ENCODE measurements around the gene EIF4B.
"Not testable (repeated sequence)": the region's sequence is repeated elsewhere in the genome, so short reads cannot be mapped to it uniquely, and the experiment has no call there.

EIF4B gene, protein sequence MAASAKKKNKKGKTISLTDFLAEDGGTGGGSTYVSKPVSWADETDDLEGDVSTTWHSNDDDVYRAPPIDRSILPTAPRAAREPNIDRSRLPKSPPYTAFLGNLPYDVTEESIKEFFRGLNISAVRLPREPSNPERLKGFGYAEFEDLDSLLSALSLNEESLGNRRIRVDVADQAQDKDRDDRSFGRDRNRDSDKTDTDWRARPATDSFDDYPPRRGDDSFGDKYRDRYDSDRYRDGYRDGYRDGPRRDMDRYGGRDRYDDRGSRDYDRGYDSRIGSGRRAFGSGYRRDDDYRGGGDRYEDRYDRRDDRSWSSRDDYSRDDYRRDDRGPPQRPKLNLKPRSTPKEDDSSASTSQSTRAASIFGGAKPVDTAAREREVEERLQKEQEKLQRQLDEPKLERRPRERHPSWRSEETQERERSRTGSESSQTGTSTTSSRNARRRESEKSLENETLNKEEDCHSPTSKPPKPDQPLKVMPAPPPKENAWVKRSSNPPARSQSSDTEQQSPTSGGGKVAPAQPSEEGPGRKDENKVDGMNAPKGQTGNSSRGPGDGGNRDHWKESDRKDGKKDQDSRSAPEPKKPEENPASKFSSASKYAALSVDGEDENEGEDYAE

GRCh38 chr12:53005986-53006809 lies at the start of gene EIF4B:
Gene EIF4B, plus strand, starts transcription at chr12:53006456. Its CDS starts 28 bp downstream, at chr12:53006484.
- DNase-seq = peak; percentile 100

GRCh38 chr12:52956987-52957386 lies 49.3 kb upstream of the EIF4B start:
- DNase-seq = peak; percentile 54

- DNase-seq = no peak
These were observed 41.5 kb upstream of the EIF4B start for GRCh38 chr12:52964556-52965336.

GRCh38 chr12:52965337-52965731 lies 40.9 kb upstream of the EIF4B start:
- no peak for DNase-seq

DNA sequence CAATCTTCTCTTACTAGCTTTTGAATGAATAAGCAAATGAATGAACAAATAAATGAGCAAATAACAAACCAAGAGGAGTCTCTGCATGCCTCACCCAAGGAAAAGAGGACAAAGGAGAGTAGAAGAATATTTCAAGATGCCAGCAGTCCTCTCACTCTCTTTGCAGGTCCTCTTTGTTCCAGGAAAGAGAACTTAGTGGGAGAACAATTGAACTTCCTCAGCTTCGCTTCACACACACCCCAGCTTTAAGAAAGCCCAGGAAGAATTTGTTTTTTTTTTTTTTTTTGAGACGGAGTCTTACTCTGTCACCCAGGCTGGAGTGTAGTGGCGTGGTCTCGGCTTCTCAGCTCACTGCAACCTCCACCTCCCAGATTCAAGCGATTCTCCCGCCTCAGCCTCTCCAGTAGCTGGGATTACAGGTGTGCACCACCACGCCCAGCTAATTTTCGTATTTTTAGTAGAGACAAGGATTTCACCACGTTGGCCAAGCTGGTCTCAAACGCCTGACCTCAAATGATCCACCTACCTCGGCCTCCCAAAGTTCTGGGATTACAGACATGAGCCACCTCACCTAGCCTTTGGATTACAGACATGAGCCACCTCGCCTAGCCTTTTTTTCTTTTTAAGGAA lies 37.0 kb upstream of the EIF4B start:
- no peak for DNase-seq

DNA sequence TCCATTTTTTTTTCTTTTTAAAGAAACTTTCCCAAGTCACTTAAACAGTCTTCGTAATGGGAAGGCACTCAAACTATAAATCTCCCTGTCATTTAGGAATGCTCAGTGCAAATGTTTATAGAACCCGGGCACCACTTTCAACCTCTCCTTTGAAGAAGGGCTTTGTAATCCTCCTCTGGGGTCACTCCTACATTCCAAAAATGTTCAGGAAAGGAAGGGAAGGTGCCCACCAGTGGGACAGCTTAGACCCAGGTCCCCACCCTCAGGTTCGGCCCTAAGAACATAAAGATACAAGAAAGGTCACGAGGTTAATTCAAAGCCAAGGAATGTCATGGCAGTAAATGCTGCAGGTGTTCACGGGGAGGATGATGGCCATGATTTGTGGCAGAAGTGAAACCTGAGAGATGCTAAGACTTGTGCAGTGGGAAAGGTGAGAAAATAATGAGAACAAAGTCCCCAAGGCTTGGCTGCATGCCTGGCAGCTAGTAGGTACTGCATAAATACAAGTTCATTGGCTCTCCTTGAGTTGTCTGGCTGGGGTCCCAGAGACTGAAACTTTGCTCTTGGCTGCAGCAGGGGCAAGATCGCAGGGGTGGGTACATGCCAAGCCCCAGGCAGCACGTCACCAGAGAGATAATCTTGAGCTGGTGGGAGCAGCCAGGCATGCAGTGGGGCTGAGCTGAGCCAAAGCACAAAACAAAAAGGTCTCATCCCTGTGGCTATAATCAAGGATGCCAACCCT lies 36.3 kb upstream of the EIF4B start:
- DNase-seq = no peak

DNA sequence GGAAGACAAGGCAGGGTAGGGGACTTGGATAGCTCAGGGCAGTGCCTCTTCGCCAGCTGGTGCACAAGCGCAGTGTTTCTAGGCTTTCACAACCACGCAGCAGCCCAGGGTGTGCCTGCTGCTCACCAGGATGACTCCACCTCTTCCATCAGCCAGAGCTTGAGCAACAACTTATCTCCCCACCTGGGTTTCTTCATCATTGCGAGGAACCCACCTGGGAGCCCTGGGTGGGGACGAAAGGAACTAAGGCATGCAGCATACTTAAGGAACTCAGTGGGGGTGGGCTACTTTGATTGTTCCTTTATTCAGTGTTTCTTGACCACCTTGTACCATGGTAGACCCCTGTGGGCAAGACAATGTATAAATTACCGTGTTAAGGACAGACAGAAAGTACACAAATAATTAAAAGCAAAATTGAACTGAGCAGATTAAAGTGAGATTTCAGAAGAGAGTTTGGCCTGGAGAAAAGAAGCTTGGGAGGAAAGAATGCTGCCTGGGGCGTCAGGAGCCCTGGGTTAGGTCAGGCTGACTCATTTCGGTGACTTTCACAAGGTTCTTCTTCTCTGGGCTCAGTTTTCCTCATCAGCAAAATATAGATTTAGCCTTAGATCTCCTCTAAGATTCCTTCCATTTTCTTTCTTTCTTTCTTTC lies 34.5 kb upstream of the EIF4B start:
- no peak for DNase-seq

DNA sequence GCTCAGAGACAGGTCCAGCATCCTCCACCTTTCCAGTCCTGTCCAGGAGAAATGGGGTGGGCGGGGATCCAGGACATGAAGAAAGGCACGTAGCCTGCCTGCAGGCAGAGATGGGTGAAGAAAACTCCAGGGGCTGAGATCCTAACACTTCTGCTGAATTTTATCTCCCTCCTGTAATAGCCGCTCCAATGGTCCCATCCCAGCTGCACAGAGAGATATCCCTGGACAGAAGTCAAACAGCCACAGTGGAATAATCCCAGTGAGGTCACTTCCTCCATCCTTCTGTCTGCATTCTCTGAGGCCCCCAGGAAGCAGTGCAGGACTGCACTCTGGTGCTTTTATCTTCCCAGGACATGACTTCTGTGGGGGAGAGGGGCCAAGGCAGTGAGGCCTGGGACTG lies 31.1 kb upstream of the EIF4B start:
- DNase-seq = no peak

- DNase-seq = no peak
These were observed 30.3 kb upstream of the EIF4B start for GRCh38 chr12:52975820-52976573.

DNA sequence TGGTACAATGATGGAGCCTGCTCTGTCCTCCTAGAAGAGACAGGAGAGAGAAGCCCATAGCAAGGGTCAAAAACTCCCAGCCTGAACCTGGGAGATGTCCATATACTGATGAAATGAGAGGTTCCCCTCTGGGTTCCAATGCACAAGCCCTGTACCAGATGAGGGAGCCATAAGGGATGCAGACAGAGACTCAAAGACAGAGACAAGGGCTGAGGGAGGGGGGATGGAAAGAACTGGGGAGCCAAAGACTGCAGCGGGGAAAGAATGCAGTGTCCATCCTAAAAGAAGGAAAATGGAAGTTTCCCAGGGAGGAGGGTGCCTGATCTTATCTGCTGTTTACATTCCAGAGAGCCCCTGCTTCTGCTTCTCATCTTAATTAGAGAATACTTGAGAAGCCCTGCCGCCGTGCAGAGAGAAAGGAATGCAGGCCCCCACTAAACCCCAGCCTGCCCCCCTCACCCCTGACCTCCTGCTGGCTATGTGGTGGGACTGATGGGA lies 29.6 kb upstream of the EIF4B start:
- DNase-seq = no peak

DNA sequence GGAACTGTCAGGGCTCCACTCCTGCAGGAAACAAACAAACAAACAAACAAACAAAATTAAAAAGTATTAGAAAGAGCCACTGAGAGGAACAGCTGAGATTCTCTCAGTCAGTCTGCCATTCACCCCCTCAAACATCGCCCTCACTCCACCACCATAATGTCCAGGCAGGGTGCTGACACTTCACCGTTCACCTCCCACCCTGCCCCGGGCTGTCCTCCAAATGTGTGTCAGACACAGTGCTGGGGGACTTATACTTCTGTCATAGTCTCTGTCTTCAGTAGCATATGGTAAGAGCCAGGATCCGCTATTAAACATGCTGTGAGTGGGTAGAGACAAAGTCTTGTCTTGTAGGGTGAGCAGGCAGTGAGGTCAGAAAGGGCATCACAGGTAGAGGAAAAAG lies 29.1 kb upstream of the EIF4B start:
- no peak for DNase-seq

DNA sequence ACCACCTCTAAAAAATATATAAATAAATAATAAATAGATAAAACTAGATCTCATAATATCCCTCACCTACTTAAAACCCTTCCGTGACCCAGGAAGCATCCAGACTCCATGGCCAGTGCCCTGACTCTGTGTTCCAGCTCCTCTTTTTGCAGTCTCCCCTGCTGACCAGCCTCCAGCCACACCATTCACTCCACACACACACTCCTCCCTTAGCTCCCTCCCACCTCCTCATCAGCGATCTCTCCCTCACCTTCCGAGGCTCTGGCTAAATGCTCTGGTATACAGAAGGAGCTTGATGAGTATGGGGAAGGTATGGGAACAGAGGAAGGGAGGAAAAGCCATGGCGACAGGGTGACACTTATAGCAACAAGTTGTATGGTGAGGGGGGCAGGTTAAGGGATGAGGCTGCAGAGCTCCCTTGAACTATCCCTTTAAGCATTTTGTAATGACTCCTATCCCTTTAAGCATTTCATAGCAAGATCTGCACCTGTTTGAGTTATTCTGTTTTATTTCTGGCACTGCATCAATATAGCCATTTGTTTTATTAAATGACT lies 26.1 kb upstream of the EIF4B start:
- no peak for DNase-seq

GRCh38 chr12:52980650-52981423 lies 25.4 kb upstream of the EIF4B start:
- DNase-seq = peak; percentile 96

GRCh38 chr12:52984136-52984535 lies 22.1 kb upstream of the EIF4B start:
- no peak for DNase-seq

- no peak for DNase-seq
These were observed 17.4 kb upstream of the EIF4B start for GRCh38 chr12:52988898-52989297.

- no peak for DNase-seq
These were observed 16.1 kb upstream of the EIF4B start for GRCh38 chr12:52990206-52990605.

DNA sequence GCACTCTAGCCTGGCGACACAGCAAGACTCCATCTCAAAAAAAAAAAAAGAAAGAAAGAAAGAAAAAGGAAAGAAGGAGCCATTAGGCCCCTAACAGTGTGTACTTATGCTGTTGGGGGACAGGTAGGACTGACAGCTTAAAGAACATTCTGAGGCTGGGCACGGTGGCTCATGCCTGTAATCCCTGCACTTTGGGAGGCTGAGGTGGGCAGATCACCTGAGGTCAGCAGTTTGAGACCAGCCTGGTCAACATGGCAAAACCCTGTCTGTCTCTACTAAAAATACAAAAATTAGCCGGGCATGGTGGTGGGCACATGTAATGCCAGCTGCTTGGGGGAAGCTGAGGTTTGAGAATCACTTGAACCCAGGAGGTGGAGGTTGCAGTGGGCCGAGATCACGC lies 14.0 kb upstream of the EIF4B start:
- not testable (repeated sequence) for DNase-seq

DNA sequence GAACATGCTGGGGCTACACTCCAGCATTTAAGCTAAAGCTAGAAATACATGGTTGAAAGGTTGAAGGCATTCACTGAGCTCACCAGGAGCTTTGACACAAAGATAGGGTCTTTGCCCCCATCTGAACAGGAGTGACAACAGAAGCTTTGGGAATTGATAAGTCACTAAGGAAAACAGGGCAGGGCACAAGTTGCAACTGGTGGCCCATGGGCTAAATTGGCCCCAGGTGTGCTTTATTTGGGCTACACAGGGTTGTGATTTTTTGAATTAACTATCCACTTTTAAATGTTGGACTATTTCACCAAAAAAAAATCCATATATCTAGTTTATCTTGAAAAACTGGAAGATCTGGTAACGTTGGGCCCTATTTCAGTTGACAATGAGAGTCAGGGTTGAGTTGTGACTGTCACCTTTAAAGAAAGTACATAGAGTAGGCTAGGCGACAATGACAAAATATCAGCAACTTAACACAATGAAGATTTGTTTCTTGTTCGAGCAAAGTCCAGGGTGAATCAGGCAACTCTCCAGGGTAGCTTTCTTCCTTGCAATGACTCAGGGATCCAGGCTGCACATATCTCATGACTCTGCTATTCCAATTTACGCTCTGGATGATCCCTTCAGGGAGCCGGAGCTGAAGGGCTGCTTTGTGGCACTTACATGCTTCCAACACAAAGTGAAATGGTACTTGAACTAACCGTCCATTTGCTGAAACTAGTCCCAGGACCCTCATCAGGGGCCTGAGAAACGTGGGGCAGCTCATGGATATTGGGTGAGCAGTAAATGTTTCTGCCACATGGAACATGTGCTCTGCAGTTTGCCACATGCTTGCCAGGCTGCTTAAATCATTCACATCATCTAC lies 13.3 kb upstream of the EIF4B start:
- no peak for DNase-seq
